GM18861 (cell line): ENCODE results near the gene MAP3K5.
A peak's percentile ranks its signal among the peaks of the same experiment; 100 is the strongest.

Source experiments
- ATAC-seq: cut with Tn5 transposase; IDR thresholded peaks from one replicate; pipeline ENCODE4 v1.9.1; 2021; ENCODE audit not compliant: unreplicated experiment

The MAP3K5 gene

DNA sequence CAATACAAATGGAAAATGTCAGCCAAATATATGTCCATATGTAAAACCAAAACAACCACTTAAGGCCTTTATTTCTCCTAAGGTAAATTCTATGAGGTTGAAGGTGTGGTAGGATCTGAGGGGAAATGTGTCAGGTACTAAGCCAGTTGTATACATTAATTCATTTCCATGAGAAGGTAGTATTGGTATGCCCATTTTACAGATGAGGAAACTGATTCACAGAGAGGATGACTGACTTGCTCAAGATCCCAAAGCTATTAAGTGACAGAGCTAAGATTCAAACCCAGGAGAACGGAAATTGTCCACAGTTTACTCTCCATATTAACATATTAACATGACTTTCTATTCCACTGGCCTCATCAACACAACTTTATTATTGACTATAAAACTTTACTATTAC lies 177.9 kb downstream of the MAP3K5 start:
- no peak for ATAC-seq

DNA sequence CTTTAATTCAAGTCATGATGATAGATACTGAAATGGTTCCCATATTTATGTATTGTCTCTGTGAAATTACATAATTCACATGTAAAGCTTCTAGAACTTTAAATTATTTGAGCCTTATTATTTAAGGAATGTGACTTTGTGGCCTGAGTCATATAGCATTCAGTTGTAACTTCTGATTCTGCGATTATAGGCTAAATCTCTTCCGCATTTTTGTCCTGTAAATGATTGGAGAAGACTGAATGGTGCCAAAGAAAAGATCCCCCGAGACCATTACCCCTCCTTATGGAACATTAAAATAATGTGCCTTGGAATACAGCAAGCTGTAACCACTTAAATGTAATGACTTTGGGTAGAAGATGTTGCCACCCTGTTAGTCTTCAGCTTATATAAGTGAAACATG lies 178.8 kb downstream of the MAP3K5 start:
- ATAC-seq: no peak

DNA sequence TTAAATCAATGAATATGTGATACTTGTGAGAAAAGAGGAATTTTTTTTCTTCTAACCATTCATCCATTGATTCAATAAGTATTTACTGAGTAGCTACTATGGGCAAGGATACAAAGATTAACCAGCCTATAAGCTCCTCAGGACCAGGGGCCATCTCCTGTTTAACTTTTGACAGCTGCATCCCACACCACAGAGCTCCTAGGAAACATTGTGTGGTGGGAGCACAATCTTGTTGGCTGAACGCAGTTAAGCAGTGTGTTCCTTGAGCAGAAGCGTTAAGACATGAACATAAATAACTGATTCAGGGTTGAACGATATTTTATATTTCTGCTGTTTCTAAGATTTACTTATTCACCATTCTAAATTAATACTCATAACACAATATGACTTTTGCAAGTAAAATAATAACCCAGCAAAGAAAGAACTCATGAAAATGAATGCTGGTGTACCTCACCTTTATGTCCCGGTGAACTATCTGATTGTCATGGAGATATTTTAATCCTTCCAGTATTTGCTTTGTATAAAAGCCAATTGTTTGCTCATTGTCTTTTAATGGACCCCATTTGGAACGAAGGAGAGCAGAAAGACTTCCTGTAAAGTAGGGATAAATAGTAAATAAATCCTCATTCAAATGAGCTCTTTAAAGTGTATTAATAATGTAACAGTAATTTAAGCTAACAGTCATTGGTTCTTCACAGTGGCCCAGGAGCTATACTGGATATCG lies 179.4 kb downstream of the MAP3K5 start:
- no peak for ATAC-seq

DNA sequence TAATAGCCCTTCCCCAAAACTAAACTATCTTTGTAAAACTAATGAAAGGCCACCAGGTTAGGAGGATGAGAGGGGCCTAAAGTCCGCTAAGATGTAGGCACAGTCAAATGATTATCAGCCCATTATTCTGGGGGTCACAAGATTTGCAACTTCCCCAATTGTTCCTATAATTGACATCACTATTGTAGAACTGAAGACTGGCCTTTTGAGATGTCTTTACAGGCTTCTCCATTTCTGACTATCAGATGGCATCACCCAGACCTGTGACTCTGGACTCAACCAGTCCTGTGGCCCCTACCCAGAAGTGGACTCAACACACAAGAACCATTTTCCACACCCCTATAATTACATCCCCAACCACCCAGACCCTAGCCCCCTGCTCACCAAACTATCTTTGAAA lies 180.5 kb downstream of the MAP3K5 start:
- no peak for ATAC-seq

DNA sequence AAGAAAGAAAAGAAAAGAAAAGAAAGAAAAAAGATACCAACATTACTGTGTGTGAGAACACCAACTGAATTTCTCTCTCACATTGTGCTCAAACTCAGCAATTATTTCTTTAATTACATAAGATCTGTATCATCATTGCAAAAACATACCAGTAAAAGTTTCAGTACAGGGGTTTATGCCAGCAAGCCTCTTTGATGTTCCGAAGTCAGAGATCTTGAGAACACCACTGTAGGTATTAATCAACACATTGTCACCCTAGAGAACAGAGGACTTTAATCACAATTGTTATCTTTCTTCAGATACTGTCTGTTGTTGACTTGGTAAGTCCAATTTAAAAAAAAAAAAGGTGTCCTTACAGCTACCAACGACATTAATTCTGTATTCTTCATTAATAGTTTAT lies 181.1 kb downstream of the MAP3K5 start:
- ATAC-seq: no peak

DNA sequence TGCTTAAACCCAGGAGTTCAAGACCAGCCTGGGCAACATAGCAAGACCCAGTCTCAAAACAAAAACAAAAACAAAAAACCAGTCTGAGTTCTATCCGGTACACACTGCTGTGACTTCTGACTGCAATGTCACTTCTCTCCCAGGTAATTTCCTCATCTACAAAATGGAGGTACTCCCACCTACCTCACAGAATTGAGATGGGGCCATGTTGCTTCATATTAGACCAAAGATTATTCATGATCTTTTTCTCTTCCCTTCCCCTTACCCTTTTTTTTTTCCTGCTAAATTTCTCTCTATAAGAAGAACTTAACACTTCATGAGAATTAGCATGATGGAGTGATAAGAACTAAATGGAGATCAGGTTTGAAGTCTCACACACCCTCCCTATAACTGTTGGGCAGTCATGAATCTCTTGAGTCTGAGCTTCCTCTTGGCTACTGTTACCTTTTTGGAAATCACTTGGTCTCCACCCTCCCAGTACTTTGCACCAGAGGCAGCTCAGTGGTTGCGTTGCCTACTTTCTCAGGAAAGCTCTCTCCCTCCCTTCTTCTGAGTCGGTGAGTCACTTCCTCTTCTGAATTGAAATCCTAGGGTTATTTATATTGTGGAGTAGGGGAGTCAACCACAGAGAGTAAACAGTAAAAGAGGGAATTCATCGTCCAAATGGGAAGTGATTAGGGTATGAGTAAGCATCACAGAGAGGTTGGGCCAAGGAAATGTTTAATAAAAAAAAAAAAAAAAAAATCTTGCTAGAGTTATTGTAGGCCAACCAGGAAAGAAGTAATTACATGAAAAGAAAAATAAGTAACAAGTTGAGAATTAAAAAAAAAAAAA lies 182.2 kb downstream of the MAP3K5 start:
- no peak for ATAC-seq

DNA sequence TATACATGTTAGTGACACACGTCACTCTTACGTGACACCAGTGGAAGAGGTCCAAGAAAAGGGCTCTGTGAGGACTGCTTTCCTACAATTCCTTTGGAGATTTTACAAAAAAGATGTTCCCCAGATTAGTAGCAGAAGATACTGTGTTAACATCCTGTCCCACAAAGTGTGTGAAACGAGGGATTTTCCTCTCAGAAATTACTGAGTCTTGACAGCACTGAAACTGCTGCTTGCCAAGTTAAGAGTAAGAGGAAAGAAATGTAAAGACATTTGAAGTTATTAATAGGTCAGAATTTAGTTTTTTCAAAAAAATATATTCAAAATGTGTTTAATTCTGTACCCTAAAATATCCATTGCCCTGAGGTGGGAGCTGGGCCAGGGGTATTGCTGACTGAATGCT lies 183.3 kb downstream of the MAP3K5 start:
- ATAC-seq: no peak

DNA sequence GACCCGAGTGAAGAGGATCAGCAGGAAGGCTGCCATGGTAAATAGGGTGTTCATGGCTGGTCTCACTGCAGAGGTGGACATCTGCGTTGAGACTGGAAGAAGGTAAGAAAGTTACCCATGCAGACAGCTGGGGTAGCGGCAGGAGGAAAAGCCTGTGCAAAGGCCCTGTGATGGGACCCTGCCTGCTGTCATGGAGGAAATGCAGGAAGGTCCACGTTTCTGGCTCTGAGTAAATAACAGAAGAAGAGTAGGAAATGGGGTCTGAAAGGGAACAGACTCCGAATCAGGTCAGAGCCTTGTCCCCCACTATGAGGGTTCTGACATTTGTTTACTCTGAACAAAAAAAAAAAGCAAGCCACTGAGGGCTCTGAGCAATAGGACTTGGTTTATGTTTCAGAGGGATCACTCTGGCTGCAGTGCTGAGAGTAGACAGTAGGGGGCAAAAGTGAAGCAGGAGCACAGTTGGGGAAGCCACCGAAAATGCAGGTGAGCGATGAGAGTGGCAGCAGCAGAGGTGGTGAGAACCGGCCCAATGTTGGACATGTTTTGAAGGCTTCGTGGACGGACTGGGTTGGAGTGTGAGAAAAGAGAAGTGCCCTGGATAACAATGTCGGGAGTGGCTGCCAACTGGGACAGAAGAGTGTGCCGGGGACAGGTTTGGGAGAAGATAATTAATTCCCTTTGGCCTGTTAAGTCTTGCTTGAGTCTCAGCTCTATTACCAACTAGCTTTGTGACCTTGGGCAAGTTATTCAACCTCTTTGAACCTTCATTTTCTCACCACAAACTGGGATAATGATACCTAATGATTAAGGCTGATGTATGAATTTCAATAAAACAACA lies 184.1 kb downstream of the MAP3K5 start:
- peak; percentile 90 for ATAC-seq

DNA sequence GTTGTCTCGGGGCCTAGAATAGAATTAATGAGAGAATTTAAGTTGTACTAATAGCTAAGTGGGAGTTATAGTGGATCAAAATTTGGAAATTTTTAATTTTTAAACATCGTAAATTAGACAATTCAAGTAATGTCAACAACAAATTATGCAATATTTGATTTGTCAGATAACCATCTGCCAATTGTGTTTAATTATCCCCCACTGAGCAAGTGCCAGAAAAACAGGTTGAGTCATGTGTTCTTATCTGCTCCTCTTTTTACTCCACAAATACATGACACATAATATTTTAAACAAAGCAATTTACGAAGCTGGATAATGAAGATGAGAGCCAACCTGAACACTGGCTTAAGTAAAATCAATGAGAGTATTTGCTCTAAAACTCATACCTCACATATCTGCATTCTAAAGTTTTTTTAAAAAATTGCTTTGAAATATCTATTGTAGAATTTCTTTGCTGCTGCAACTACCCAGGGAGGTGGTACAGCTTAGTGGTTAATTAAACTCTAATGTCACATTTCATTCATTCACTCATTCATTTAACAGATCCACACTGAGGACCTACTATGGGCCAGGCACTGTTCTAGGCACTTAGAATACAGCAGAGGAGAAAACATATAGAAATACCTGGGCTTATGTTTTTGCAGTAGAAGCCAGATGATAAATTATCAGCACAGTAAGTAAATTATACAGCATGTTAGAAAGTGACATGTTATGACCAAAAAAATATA lies 184.9 kb downstream of the MAP3K5 start:
- ATAC-seq: no peak

DNA sequence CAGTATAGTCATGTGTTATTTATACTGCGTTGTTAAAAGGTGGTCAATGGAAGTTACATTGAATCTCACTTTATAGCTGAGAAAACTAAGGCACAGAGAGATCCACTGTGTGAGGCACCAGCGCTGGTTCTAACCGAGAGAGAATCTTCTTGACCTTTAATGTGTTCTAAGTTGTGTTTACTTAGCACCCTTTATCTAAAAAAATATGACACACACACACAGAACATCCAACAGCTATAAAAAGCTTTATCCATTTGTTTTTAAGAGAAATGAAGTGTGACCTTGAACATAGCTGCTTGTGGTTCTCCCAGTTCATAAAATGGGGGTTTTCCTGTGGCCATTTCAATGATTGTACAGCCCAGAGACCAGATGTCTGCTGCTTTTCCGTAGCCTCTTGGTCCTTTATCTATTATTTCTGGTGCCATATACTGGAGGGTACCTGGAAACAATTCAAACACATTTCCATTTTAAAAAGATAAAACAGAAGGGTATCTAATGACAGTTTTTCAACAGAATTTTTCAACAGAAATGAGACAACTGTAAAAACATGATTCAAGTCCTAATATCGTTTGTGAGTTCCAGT lies 187.3 kb downstream of the MAP3K5 start:
- ATAC-seq: no peak

DNA sequence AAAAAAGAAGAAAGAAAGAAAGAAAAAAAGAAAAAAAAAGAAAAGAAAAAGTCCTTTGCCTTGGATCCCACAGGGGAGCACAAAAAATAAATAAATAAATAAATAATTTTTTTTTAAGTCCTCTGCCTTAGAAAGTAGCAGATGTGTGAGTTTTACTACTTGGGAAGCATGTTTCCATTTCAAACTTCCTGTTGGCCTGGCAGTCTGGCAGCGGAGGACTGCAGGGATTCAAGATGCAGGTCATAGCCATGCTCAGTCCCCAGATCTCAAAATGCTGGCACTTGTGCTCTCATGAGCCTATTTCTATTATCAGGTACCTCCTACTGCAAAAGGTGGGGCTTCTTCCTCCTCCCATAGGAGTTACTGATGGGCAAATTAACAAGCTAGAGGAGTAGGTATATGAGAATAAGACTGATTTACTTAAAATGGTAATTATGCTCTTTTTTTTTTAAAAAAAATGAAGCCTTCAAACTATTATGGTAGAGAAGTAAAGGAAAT lies 187.9 kb downstream of the MAP3K5 start:
- no peak for ATAC-seq

DNA sequence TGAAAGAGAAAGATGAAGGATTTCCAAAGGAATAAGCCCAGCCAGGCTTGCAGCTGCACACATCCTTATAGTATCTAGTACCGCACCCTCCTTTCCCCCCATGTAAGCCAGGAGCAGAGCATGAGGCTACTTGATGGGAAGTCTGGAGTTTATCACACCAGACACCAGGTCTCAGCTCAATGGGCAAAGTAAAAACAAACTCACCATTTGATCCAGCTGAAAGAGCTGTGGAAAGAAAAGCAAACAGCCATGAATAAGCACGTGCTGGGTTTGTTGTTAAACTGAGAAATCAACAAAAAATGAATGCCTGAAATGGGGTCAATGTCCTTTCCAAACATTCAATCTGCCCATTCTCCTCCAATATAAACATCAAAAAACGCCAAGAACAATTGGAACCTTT lies 191.5 kb downstream of the MAP3K5 start:
- no peak for ATAC-seq

- ATAC-seq: no peak
These were observed 192.8 kb downstream of the MAP3K5 start for GRCh38 chr6:136599329-136600011.

GRCh38 chr6:136598048-136598447 lies 194.2 kb downstream of the MAP3K5 start:
- ATAC-seq: no peak

- no peak for ATAC-seq
These were observed 197.6 kb downstream of the MAP3K5 start for GRCh38 chr6:136594671-136595070.

- peak; percentile 97 for ATAC-seq
These were observed 198.4 kb downstream of the MAP3K5 start for GRCh38 chr6:136593748-136594490.

GRCh38 chr6:136592930-136593673 lies 199.2 kb downstream of the MAP3K5 start:
- no peak for ATAC-seq

GRCh38 chr6:136591617-136592016 lies 200.7 kb downstream of the MAP3K5 start:
- ATAC-seq: no peak
